C4-2B (cell line): ENCODE data around the gene MICU1.
"Not testable (repeated sequence)": the region's sequence is repeated elsewhere in the genome, so short reads cannot be mapped to it uniquely, and the experiment has no call there.

ENCODE experiments used
- H3K27ac ChIP-seq: fragments of 450-650 bp; 2 replicates; pipeline ENCODE4 v1.5.1; 2017
- CTCF ChIP-seq: fragments of 450-650 bp; conservative IDR thresholded peaks from 2 replicates; pipeline ENCODE4 v1.5.1; 2017; ENCODE audit warnings: mild to moderate bottlenecking
- ZFX ChIP-seq: fragments of 450-650 bp; IDR thresholded peaks from 2 replicates; pipeline ENCODE4 v1.6.1; 2017

MICU1 gene

GRCh38 chr10:72449941-72450441 is 175.9 kb downstream of the MICU1 start:
- peak overlapping the region; percentile 39; the same call in 1 of the 2 replicates for H3K27ac ChIP-seq
- TF ChIP-seq ZFX = no peak
- TF ChIP-seq CTCF = no peak

GRCh38 chr10:72445851-72446250 is 180.0 kb downstream of the MICU1 start:
- no peak overlapping the region for H3K27ac ChIP-seq
- TF ChIP-seq CTCF (no peak), ZFX (no peak)

- H3K27ac ChIP-seq = not testable (repeated sequence)
Observed at GRCh38 chr10:72442969-72443368, 182.9 kb downstream of the MICU1 start.

- no peak overlapping the region for H3K27ac ChIP-seq
- TF ChIP-seq ZFX (no peak), CTCF (no peak)
Observed at GRCh38 chr10:72435570-72435969, 190.3 kb downstream of the MICU1 start.

- not testable (repeated sequence) for H3K27ac ChIP-seq
Observed at GRCh38 chr10:72430936-72431335, 194.9 kb downstream of the MICU1 start.

- TF ChIP-seq ZFX (no peak), CTCF (no peak)
- H3K27ac ChIP-seq = no peak overlapping the region
Observed at GRCh38 chr10:72429931-72430330, 195.9 kb downstream of the MICU1 start.

- TF ChIP-seq CTCF (no peak), ZFX (no peak)
- no peak overlapping the region for H3K27ac ChIP-seq
Observed at GRCh38 chr10:72426986-72427385, 198.9 kb downstream of the MICU1 start.

- no peak for TF ChIP-seq ZFX
- no peak for TF ChIP-seq CTCF
- no peak overlapping the region for H3K27ac ChIP-seq
Observed at GRCh38 chr10:72425133-72425532, 200.7 kb downstream of the MICU1 start.

GRCh38 chr10:72424561-72424960 is 201.3 kb downstream of the MICU1 start:
- H3K27ac ChIP-seq = no peak overlapping the region
- TF ChIP-seq ZFX (no peak), CTCF (no peak)
